H1 (cell line): Measurements from ENCODE around the gene WWC1. TPM values are rescaled to one million over a fixed set of nuclear protein-coding genes. Genes with fewer than 3 reads are reported as not detected.

Experiments
- CTCF ChIA-PET: fragments of 300-600 bp; sonication (Branson Sonifier 250); formaldehyde crosslinking; loops from one replicate; lab custom pipeline; 2021; ENCODE audit not compliant: partially characterized antibody; lab: Charles Lee
- POLR2A ChIA-PET: fragments of 300-600 bp; sonication (Branson Sonifier 250); formaldehyde crosslinking; loops from one replicate; lab custom pipeline; 2021; ENCODE audit warnings: inconsistent platforms; ENCODE audit not compliant: partially characterized antibody; lab: Charles Lee
- DNase-seq, 2 experiments: peaks; one replicate each; pipeline versions ENCODE4 v3.0.0 to v3.0.0-alpha.2; 2010 to 2022; ENCODE audit warnings: low spot score in 2 of 2, low read depth in 1 of 2, mixed read lengths in 1 of 2
- FAIRE-seq: peaks from 2 replicates; lab custom pipeline; 2011; peaks lifted over from hg19 to GRCh38; lab: Jason Lieb, UNC
- H2AFZ ChIP-seq: 2 replicates; pipeline ENCODE4 v1.8.1; 2012; ENCODE audit warnings: low read length, inconsistent platforms
- H2AK5ac ChIP-seq: 2 replicates; pipeline ENCODE4 v1.6.1; 2013; ENCODE audit warnings: low read depth, low read length
- H2BK120ac ChIP-seq: replicated peaks from 2 replicates; pipeline ENCODE3; 2013; ENCODE audit warnings: low read depth, low read length, inconsistent platforms
- H2BK12ac ChIP-seq: 2 replicates; pipeline ENCODE4 v1.6.1; 2013; ENCODE audit warnings: low read depth, low read length
- H2BK15ac ChIP-seq: 2 replicates; pipeline ENCODE4 v1.6.1; 2013; ENCODE audit warnings: low read length
- H2BK20ac ChIP-seq: 2 replicates; pipeline ENCODE4 v1.6.1; 2013; ENCODE audit warnings: low read length
- H2BK5ac ChIP-seq: 2 replicates; pipeline ENCODE4 v1.6.1; 2013; ENCODE audit warnings: low read depth, low read length
- H3K14ac ChIP-seq: 2 replicates; pipeline ENCODE4 v1.6.1; 2013; ENCODE audit warnings: inconsistent platforms; ENCODE audit not compliant: insufficient read length
- H3K18ac ChIP-seq: 2 replicates; pipeline ENCODE4 v1.6.1; 2013; ENCODE audit warnings: low read length; ENCODE audit errors: extremely low read depth
- H3K23ac ChIP-seq: 2 replicates; pipeline ENCODE4 v1.6.1; 2013; ENCODE audit warnings: inconsistent platforms; ENCODE audit not compliant: insufficient read length
- H3K23me2 ChIP-seq: 2 replicates; pipeline ENCODE4 v1.6.1; 2013; ENCODE audit warnings: low read depth, low read length
- H3K27ac ChIP-seq: 2 replicates; pipeline ENCODE4 v1.6.1; 2011; ENCODE audit warnings: low read depth, low read length, inconsistent platforms
- H3K27me3 ChIP-seq, 4 experiments: replicated peaks in 1 of 4; 1 replicate in 1 of 4; 2 replicates in 3 of 4; pipeline versions ENCODE4 v1.6.1 to v1.8.1; 2011 to 2013; ENCODE audit warnings: low read length in 3 of 4, mild to moderate bottlenecking in 3 of 4, inconsistent platforms in 2 of 4, mixed read lengths in 2 of 4, moderate library complexity in 1 of 4; ENCODE audit not compliant: control insufficient read depth in 3 of 4, insufficient read depth in 3 of 4; ENCODE audit errors: extremely low read depth in 1 of 4
- H3K36me3 ChIP-seq, 4 experiments: 2 replicates each; pipeline versions ENCODE4 v1.6.1 to v1.8.1; 2011 to 2013; ENCODE audit warnings: mild to moderate bottlenecking in 4 of 4, low read length in 3 of 4, moderate library complexity in 2 of 4, control low read depth in 1 of 4, inconsistent platforms in 1 of 4; ENCODE audit not compliant: insufficient read depth in 4 of 4, control insufficient read depth in 2 of 4
- H3K4ac ChIP-seq: replicated peaks from 2 replicates; pipeline ENCODE3; 2013; ENCODE audit warnings: low read length, low read depth, mixed read lengths, inconsistent platforms; ENCODE audit not compliant: insufficient read length
- H3K4me1 ChIP-seq, 4 experiments: replicated peaks in 1 of 4; 1 replicate in 1 of 4; 2 replicates in 3 of 4; pipeline versions ENCODE4 v1.6.1 to v1.8.1; 2011 to 2013; ENCODE audit warnings: low read length in 3 of 4, inconsistent platforms in 2 of 4, mixed read lengths in 1 of 4; ENCODE audit not compliant: insufficient read depth in 4 of 4, control insufficient read depth in 3 of 4
- H3K4me2 ChIP-seq, 2 experiments: 2 replicates each; pipeline versions ENCODE4 v1.6.1 to v1.8.1; 2011 to 2013; ENCODE audit warnings: low read depth in 2 of 2, low read length in 2 of 2, control low read depth in 1 of 2, inconsistent platforms in 1 of 2, mild to moderate bottlenecking in 1 of 2; ENCODE audit not compliant: insufficient read depth in 1 of 2
- H3K4me3 ChIP-seq, 4 experiments: fragments of 200-600, 300-600 bp in 1 of 4; sonication (generic), shearing (Covaris generic), sonication (Bioruptor Twin) in 1 of 4; 2 replicates each; pipeline versions ENCODE4 v1.5.1 to v1.8.1; 2011 to 2016; ENCODE audit warnings: low read length in 4 of 4, low read depth in 3 of 4, control low read depth in 2 of 4, inconsistent platforms in 2 of 4, mild to moderate bottlenecking in 2 of 4, mixed read lengths in 1 of 4, moderate library complexity in 1 of 4; ENCODE audit not compliant: insufficient read depth in 2 of 4; ENCODE audit errors: extremely low read depth in 1 of 4
- H3K56ac ChIP-seq: replicated peaks from 2 replicates; pipeline ENCODE3; 2013; ENCODE audit warnings: low read depth, mild to moderate bottlenecking, mixed read lengths, low read length, inconsistent platforms; ENCODE audit not compliant: insufficient read length
- H3K79me1 ChIP-seq: 2 replicates; pipeline ENCODE4 v1.6.1; 2013; ENCODE audit warnings: low read depth, low read length, control low read depth
- H3K79me2 ChIP-seq, 2 experiments: 2 replicates each; pipeline versions ENCODE4 v1.6.1 to v1.8.1; 2012 to 2013; ENCODE audit warnings: low read length in 2 of 2, mild to moderate bottlenecking in 2 of 2, inconsistent platforms in 1 of 2; ENCODE audit not compliant: insufficient read depth in 2 of 2, control insufficient read depth in 1 of 2
- H3K9ac ChIP-seq, 4 experiments: replicated peaks in 1 of 4; 1 replicate in 1 of 4; 2 replicates in 3 of 4; pipeline versions ENCODE4 v1.6.1 to v1.8.1; 2011 to 2013; ENCODE audit warnings: low read depth in 3 of 4, low read length in 3 of 4, control low read depth in 2 of 4, mild to moderate bottlenecking in 2 of 4, moderate library complexity in 2 of 4, inconsistent platforms in 1 of 4; ENCODE audit errors: extremely low read depth in 1 of 4
- H3K9me3 ChIP-seq, 2 experiments: 2 replicates each; pipeline versions ENCODE4 v1.6.1 to v1.8.1; 2012 to 2013; ENCODE audit warnings: mild to moderate bottlenecking in 2 of 2, moderate library complexity in 2 of 2, control low read depth in 1 of 2, inconsistent platforms in 1 of 2, low read depth in 1 of 2, low read length in 1 of 2, mixed read lengths in 1 of 2; ENCODE audit not compliant: insufficient read depth in 2 of 2
- H4K20me1 ChIP-seq, 2 experiments: replicated peaks in 1 of 2; 2 replicates each; pipeline versions ENCODE3 to v1.8.1; 2011 to 2013; ENCODE audit warnings: inconsistent platforms in 2 of 2, low read length in 2 of 2, mild to moderate bottlenecking in 1 of 2; ENCODE audit not compliant: insufficient read depth in 2 of 2, control insufficient read depth in 1 of 2
- H4K5ac ChIP-seq: 2 replicates; pipeline ENCODE4 v1.6.1; 2013; ENCODE audit warnings: low read length, low read depth, mixed read lengths, inconsistent platforms; ENCODE audit not compliant: insufficient read length
- H4K8ac ChIP-seq: 2 replicates; pipeline ENCODE4 v1.8.0; 2013; ENCODE audit warnings: mild to moderate bottlenecking, moderate library complexity, low read length, inconsistent platforms; ENCODE audit not compliant: insufficient read depth; ENCODE audit errors: extremely low read depth
- H4K91ac ChIP-seq: replicated peaks from 2 replicates; pipeline ENCODE3; 2013; ENCODE audit warnings: low read length, mixed read lengths, inconsistent platforms; ENCODE audit not compliant: insufficient read length
- BCL11A ChIP-seq, 2 experiments: IDR thresholded peaks; one replicate each; pipeline ENCODE4 v1.6.1; 2011; ENCODE audit warnings: low read depth in 2 of 2, low read length in 2 of 2, mild to moderate bottlenecking in 2 of 2
- CHD2 ChIP-seq: IDR thresholded peaks from 2 replicates; pipeline ENCODE4 v1.6.1; 2012; ENCODE audit warnings: low read length, improper control_type of control experiment
- HDAC6 ChIP-seq: IDR thresholded peaks from one replicate; pipeline ENCODE4 v1.7.1; 2012; ENCODE audit warnings: low read depth, mild to moderate bottlenecking, inconsistent platforms, low read length, moderate library complexity
- PHF8 ChIP-seq: fragments of 200-600 bp; sonication (generic); conservative IDR thresholded peaks from 2 replicates; pipeline ENCODE4 v1.7.1; 2012; ENCODE audit warnings: low read depth, mild to moderate bottlenecking, inconsistent platforms, low read length, moderate library complexity
- RFX5 ChIP-seq: IDR thresholded peaks from 2 replicates; pipeline ENCODE4 v1.6.1; 2011; ENCODE audit warnings: low read depth, low read length, improper control_type of control experiment, borderline replicate concordance
- SIX5 ChIP-seq: IDR thresholded peaks from 2 replicates; pipeline ENCODE4 v1.6.1; 2011; ENCODE audit warnings: mild to moderate bottlenecking, low read depth, low read length
- SP1 ChIP-seq: IDR thresholded peaks from 2 replicates; pipeline ENCODE4 v1.6.1; 2011; ENCODE audit warnings: low read depth, low read length
- WGBS, 2 experiments: shearing (Covaris generic) in 1 of 2; methylation state at CpG; one replicate each; pipeline versions ENCODE4 v1.1.6 to v1.1.7; 2013 to 2015; ENCODE audit warnings: low lambda C conversion rate in 2 of 2, mixed read lengths in 2 of 2, inconsistent platforms in 1 of 2, low coverage in 1 of 2, missing lambda C conversion rate in 1 of 2; ENCODE audit not compliant: insufficient replicate concordance in 2 of 2, insufficient coverage in 1 of 2, insufficient read length in 1 of 2; ENCODE audit errors: extremely low coverage in 1 of 2, missing lambda C conversion rate in 1 of 2; 5-methylcytosine and 5-hydroxymethylcytosine counted together
- polyA plus RNA-seq, 7 experiments: library from polyadenylated mRNA; depleted of rRNA in 3 of 7; stranded (reverse) in 5 of 7; unstranded in 2 of 7; fragments of >200 nt in 5 of 7; fragments of 200-250 nt in 2 of 7; gene quantifications; 1 replicate in 5 of 7; 2 replicates in 1 of 7; 4 replicates in 1 of 7; pipeline versions ENCODE4 v1.2.1 to v1.2.3, GENCODE V29; 2011 to 2013; ENCODE audit warnings: missing spikeins in 2 of 7, mixed read lengths in 2 of 7
- total RNA-seq: library from RNA; stranded (reverse); fragmentation: NEBNext Ultra II Directional; extraction: Animal tissue kit (Norgen Biotek cat#: 25700); gene quantifications from 2 replicates; pipeline ENCODE4 v1.2.1, GENCODE V29; 2021

Gene WWC1
- total and polyA plus RNA-seq, 2 of the 8 experiments (the other 6 are each of a cell fraction or from before 2014, with no cell fraction given), result 16.4 to 41.1 TPM

DNA sequence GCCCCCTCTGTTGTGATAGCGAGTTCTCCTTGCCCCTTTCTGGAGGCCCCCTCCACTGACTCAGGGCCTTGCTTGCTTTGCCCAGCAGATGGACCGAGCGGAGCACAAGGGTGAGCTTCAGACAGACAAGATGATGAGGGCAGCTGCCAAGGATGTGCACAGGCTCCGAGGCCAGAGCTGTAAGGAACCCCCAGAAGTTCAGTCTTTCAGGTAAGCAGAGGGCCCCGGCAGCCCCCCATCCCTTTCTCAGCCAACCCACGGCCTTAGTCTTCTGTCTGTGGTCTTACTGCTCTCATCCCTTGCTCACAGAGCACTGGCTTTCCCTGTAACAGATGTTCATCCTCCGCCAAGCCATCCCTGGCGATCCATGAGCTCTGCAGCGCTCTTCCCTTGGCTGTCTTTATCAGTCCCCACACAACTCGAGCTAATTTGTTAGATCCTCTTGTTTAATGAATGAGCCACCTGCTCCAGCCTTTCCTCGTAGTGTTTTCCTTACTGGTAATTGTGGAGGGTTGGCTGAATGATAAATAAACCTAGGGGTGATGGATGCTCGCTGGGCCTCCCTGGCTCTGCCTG is 176.4 kb downstream of the WWC1 start:
- no peak overlapping the region for H4K5ac ChIP-seq
- WGBS, 2 experiments, result 90% methylated on average over 12 of the region's 12 CpGs; no CpG with 5 or more reads in 1 of the 2 experiments
- POLR2A ChIA-PET, result no interaction called here
- TF ChIP-seq SP1 (no peak), HDAC6 (no peak), CHD2 (no peak), PHF8 (no peak), BCL11A (IDR thresholded peaks at IDR 0.05; ENCODE audit: low read depth in 2 of 2, low read length in 2 of 2) (no peak), SIX5 (no peak), RFX5 (no peak)

More for the DNA sequence above, 176.4 kb downstream of the WWC1 start:
- no peak overlapping the region for H2BK120ac ChIP-seq
- no peak overlapping the region for H3K4ac ChIP-seq
- CTCF ChIA-PET, result interaction anchor here (0.5 to 0.6 kb wide), 2 partner anchors 173 to 397 kb away, joined by 3 read pairs; no protein-coding TSS in a partner anchor
- H3K23me2 ChIP-seq, result no peaks in the 10 kb centered on the region
- H2BK15ac ChIP-seq, result no peak overlapping the region
- no peak overlapping the region for H2AK5ac ChIP-seq
- no peak overlapping the region for H3K4me3 ChIP-seq
- H2BK20ac ChIP-seq, result no peak overlapping the region
- no peak overlapping the region for H2BK12ac ChIP-seq
- FAIRE-seq, result no peak
- H3K14ac ChIP-seq, result no peak overlapping the region
- no peak overlapping the region for H3K9ac ChIP-seq
- H3K79me1 ChIP-seq, result no peaks in the 10 kb centered on the region
- H3K27ac ChIP-seq, result no peak overlapping the region
- no peak overlapping the region for H3K23ac ChIP-seq
- H2BK5ac ChIP-seq, result no peak overlapping the region
- no peaks in the 10 kb centered on the region for H3K9me3 ChIP-seq
- no peak overlapping the region for H3K18ac ChIP-seq
- H3K79me2 ChIP-seq, result no peaks in the 10 kb centered on the region
- H4K20me1 ChIP-seq, result no peaks in the 10 kb centered on the region
- no peak overlapping the region for H3K4me2 ChIP-seq
- no peaks in the 10 kb centered on the region for H3K4me1 ChIP-seq
- no peak for DNase-seq
- no peak overlapping the region for H2AFZ ChIP-seq
- no peaks in the 10 kb centered on the region for H3K27me3 ChIP-seq
- H3K36me3 ChIP-seq, result peaks cover 9 to 41% (median 19%) of the 10 kb centered on the region in 4 experiments; a peak in 7 of 8 replicates
- H3K56ac ChIP-seq, result no peak overlapping the region
- no peak overlapping the region for H4K8ac ChIP-seq
- no peak overlapping the region for H4K91ac ChIP-seq
